SK-N-SH (cell line): ENCODE measurements around the gene CHCHD6. TPM values are rescaled to one million over a fixed set of nuclear protein-coding genes. Genes with fewer than 3 reads are reported as not detected.

Experiments used
- CTCF ChIA-PET: fragments of 300-600, 350-600 bp; formaldehyde crosslinking; extraction: SDS; loops from one replicate; lab custom pipeline; 2021; lab: Yijun Ruan, JAX
- POLR2A ChIA-PET: fragments of 350-600 bp; sonication (Branson Sonifier 250); formaldehyde crosslinking; extraction: SDS; loops from one replicate; lab custom pipeline; 2020; ENCODE audit warnings: antibody characterized with exemption, inconsistent platforms; lab: Yijun Ruan, JAX
- DNase-seq: peaks from one replicate; pipeline ENCODE4 v3.0.0; 2012
- H2AFZ ChIP-seq: fragments of 200-600 bp; sonication (generic); 2 replicates; pipeline ENCODE4 v1.8.1; 2016; ENCODE audit warnings: antibody characterized with exemption, mild to moderate bottlenecking, low read depth
- H3F3A ChIP-seq: fragments of 200-600 bp; sonication (generic); replicated peaks from 2 replicates; pipeline ENCODE3; 2016; ENCODE audit warnings: antibody characterized with exemption, mild to moderate bottlenecking; ENCODE audit not compliant: insufficient read depth
- H3K27ac ChIP-seq, 2 experiments: fragments of 200-500 bp in 1 of 2; fragments of 200-600 bp in 1 of 2; sonication (Bioruptor generic) in 1 of 2; sonication (generic), shearing (Covaris generic) in 1 of 2; 2 replicates each; pipeline versions ENCODE4 v1.5.1 to v1.6.1; 2014 to 2016; ENCODE audit warnings: low read depth in 2 of 2, inconsistent platforms in 1 of 2, low read length in 1 of 2, mild to moderate bottlenecking in 1 of 2, mixed read lengths in 1 of 2
- H3K27me3 ChIP-seq: fragments of 200-600 bp; sonication (generic), shearing (Covaris generic); 2 replicates; pipeline ENCODE4 v1.6.1; 2016; ENCODE audit warnings: mixed run types; ENCODE audit not compliant: insufficient read depth
- H3K36me3 ChIP-seq, 2 experiments: fragments of 200-500 bp in 1 of 2; fragments of 200-600 bp in 1 of 2; sonication (Bioruptor generic) in 1 of 2; sonication (generic) in 1 of 2; replicated peaks in 1 of 2; 2 replicates each; pipeline versions ENCODE3 to v1.5.1; 2014 to 2016; ENCODE audit warnings: low read length in 1 of 2, mild to moderate bottlenecking in 1 of 2; ENCODE audit not compliant: insufficient read depth in 2 of 2, control insufficient read depth in 1 of 2
- H3K4me1 ChIP-seq, 2 experiments: fragments of 200-500 bp in 1 of 2; fragments of 200-600 bp in 1 of 2; sonication (Bioruptor generic) in 1 of 2; sonication (generic), shearing (Covaris generic) in 1 of 2; 2 replicates each; pipeline versions ENCODE4 v1.5.1 to v1.6.1; 2014 to 2016; ENCODE audit warnings: low read depth in 1 of 2, low read length in 1 of 2, mixed run types in 1 of 2; ENCODE audit not compliant: insufficient read depth in 2 of 2, control insufficient read depth in 1 of 2
- H3K4me2 ChIP-seq: fragments of 200-600 bp; sonication (generic), shearing (Covaris generic); 2 replicates; pipeline ENCODE4 v1.6.1; 2017; ENCODE audit warnings: mixed run types
- H3K4me3 ChIP-seq, 2 experiments: fragments of 200-500 bp in 1 of 2; fragments of 200-600 bp in 1 of 2; sonication (Bioruptor generic) in 1 of 2; sonication (generic), shearing (Covaris generic) in 1 of 2; 2 replicates each; pipeline versions ENCODE4 v1.5.1 to v1.8.1; 2014 to 2016; ENCODE audit warnings: low read depth in 2 of 2, inconsistent platforms in 1 of 2, low read length in 1 of 2, mild to moderate bottlenecking in 1 of 2, mixed read lengths in 1 of 2, moderate library complexity in 1 of 2
- H3K79me2 ChIP-seq: fragments of 200-600 bp; sonication (generic); 2 replicates; pipeline ENCODE4 v1.8.1; 2017; ENCODE audit warnings: mild to moderate bottlenecking; ENCODE audit not compliant: insufficient read depth
- H3K9ac ChIP-seq: fragments of 200-600 bp; sonication (generic); 2 replicates; pipeline ENCODE4 v1.6.1; 2017; ENCODE audit warnings: mixed run types
- H3K9me2 ChIP-seq: fragments of 200-600 bp; sonication (generic); 2 replicates; pipeline ENCODE4 v1.6.1; 2017; ENCODE audit warnings: mixed run types
- H3K9me3 ChIP-seq: fragments of 200-600 bp; sonication (generic); 2 replicates; pipeline ENCODE4 v1.6.1; 2017; ENCODE audit warnings: mixed run types, mild to moderate bottlenecking, moderate library complexity
- H4K20me1 ChIP-seq: fragments of 200-600 bp; sonication (generic); 2 replicates; pipeline ENCODE4 v1.6.1; 2017; ENCODE audit warnings: mild to moderate bottlenecking, mixed run types; ENCODE audit not compliant: insufficient read depth
- EP300 ChIP-seq, 2 experiments: IDR thresholded peaks; 2 replicates each; pipeline versions ENCODE4 v1.4.0 to v1.6.1; 2012; ENCODE audit warnings: borderline replicate concordance in 1 of 2, low read depth in 1 of 2, low read length in 1 of 2
- EZH2phosphoT487 ChIP-seq: fragments of 200-600 bp; sonication (generic); IDR thresholded peaks from 2 replicates; pipeline ENCODE4 v1.6.1; 2017; ENCODE audit warnings: low read depth, mixed run types, mild to moderate bottlenecking, antibody characterized with exemption, moderate library complexity, borderline replicate concordance
- FOSL2 ChIP-seq: IDR thresholded peaks from 2 replicates; pipeline ENCODE4 v1.4.0; 2012; ENCODE audit warnings: low read depth, mild to moderate bottlenecking, moderate library complexity, borderline replicate concordance
- FOXJ3 ChIP-seq: sonication (generic); formaldehyde crosslinking; IDR thresholded peaks from 2 replicates; pipeline ENCODE4 v1.5.1; 2020; ENCODE audit warnings: mild to moderate bottlenecking, missing genetic modification reagents
- GATA2 ChIP-seq: sonication (generic); formaldehyde crosslinking; IDR thresholded peaks from 2 replicates; pipeline ENCODE4 v1.5.0; 2020; ENCODE audit warnings: mild to moderate bottlenecking, missing genetic modification reagents
- MEF2A ChIP-seq: IDR thresholded peaks from 2 replicates; pipeline ENCODE4 v1.4.0; 2012; ENCODE audit warnings: low read depth, borderline replicate concordance
- MXI1 ChIP-seq: IDR thresholded peaks from 2 replicates; pipeline ENCODE4 v1.6.1; 2012; ENCODE audit warnings: mild to moderate bottlenecking, low read depth, low read length, improper control_type of control experiment
- NFIC ChIP-seq: IDR thresholded peaks from 2 replicates; pipeline ENCODE4 v1.4.0; 2012; ENCODE audit warnings: borderline replicate concordance
- NRF1 ChIP-seq: IDR thresholded peaks from 2 replicates; pipeline ENCODE4 v1.6.1; 2012; ENCODE audit warnings: low read depth, mild to moderate bottlenecking, low read length
- RCOR1 ChIP-seq: fragments of 150-350 bp; IDR thresholded peaks from 2 replicates; pipeline ENCODE4 v1.6.1; 2017; ENCODE audit warnings: antibody characterized with exemption, low read length
- SIN3A ChIP-seq: IDR thresholded peaks from 2 replicates; pipeline ENCODE4 v1.6.1; 2012; ENCODE audit warnings: low read depth, mild to moderate bottlenecking, low read length, moderate library complexity, borderline replicate concordance
- SMC3 ChIP-seq: IDR thresholded peaks from 2 replicates; pipeline ENCODE4 v1.6.1; 2012; ENCODE audit warnings: low read depth, low read length, improper control_type of control experiment
- TAF1 ChIP-seq: IDR thresholded peaks from 2 replicates; pipeline ENCODE4 v1.6.1; 2012; ENCODE audit warnings: low read depth, mild to moderate bottlenecking, low read length, moderate library complexity, borderline replicate concordance
- TCF12 ChIP-seq: IDR thresholded peaks from 2 replicates; pipeline ENCODE4 v1.4.0; 2012
- WGBS: methylation state at CpG from one replicate; pipeline ENCODE4 v1.1.6; 2017; ENCODE audit warnings: low lambda C conversion rate; 5-methylcytosine and 5-hydroxymethylcytosine counted together
- polyA plus RNA-seq, 3 experiments: library from polyadenylated mRNA; depleted of rRNA; stranded (reverse); fragments of >200 nt; gene quantifications; 2 replicates each; pipeline ENCODE4 v1.2.3, GENCODE V29; 2012
- TF ChIP-seq, protein P1 (sequence below): IDR thresholded peaks from 2 replicates; pipeline ENCODE4 v1.6.1; 2012; ENCODE audit warnings: mild to moderate bottlenecking, low read depth, low read length, moderate library complexity
- TF ChIP-seq, protein P2 (sequence below): IDR thresholded peaks from 2 replicates; pipeline ENCODE4 v1.4.0; 2012; ENCODE audit warnings: low read depth, borderline replicate concordance
- TF ChIP-seq, protein P3 (sequence below): fragments of 150-350 bp; IDR thresholded peaks from 2 replicates; pipeline ENCODE4 v1.6.1; 2017; ENCODE audit warnings: antibody characterized with exemption, low read length, low read depth, borderline replicate concordance
- TF ChIP-seq, protein P4 (sequence below): fragments of 200-600 bp; sonication (generic); IDR thresholded peaks from 2 replicates; pipeline ENCODE4 v1.6.1; 2017; ENCODE audit warnings: antibody characterized with exemption, mild to moderate bottlenecking, moderate library complexity

Gene CHCHD6
- polyA plus RNA-seq, 1 of the 3 experiments (the other 2 are of a cell fraction): 42.5 TPM

DNA sequence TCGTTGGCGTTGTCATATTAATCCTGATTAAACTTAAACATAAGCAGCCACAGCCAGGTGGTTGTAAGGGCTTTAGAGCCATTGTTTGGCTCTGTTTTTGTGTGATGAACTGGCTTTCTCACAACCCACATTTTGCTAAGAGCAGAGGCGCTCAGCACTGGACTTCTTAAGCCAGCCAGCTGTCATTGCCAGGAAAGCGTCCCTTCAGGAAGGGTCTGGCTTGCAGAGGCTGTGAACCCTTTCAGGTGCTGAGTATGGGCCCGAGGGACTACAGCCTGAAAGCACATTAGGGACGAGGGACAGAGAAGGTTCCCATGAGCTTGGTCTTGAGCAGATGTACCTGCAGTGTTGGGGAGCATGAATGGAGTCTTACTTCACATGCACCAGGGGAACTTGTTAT is 112.3 kb downstream of the CHCHD6 start:
- 86% methylated on average over 4 of the region's 6 CpGs for WGBS
- Histone ChIP-seq H3K4me3 (no peak overlapping the region), H3K36me3 (no peaks in the 10 kb centered on the region)
- TF ChIP-seq SMC3 (no peak), EZH2phosphoT487 (no peak), TCF12 (no peak), RCOR1 (no peak), FOXJ3 (CRISPR knock-in tag) (no peak), FOSL2 (no peak), NFIC (no peak)
- TF ChIP-seq, protein P1, sequence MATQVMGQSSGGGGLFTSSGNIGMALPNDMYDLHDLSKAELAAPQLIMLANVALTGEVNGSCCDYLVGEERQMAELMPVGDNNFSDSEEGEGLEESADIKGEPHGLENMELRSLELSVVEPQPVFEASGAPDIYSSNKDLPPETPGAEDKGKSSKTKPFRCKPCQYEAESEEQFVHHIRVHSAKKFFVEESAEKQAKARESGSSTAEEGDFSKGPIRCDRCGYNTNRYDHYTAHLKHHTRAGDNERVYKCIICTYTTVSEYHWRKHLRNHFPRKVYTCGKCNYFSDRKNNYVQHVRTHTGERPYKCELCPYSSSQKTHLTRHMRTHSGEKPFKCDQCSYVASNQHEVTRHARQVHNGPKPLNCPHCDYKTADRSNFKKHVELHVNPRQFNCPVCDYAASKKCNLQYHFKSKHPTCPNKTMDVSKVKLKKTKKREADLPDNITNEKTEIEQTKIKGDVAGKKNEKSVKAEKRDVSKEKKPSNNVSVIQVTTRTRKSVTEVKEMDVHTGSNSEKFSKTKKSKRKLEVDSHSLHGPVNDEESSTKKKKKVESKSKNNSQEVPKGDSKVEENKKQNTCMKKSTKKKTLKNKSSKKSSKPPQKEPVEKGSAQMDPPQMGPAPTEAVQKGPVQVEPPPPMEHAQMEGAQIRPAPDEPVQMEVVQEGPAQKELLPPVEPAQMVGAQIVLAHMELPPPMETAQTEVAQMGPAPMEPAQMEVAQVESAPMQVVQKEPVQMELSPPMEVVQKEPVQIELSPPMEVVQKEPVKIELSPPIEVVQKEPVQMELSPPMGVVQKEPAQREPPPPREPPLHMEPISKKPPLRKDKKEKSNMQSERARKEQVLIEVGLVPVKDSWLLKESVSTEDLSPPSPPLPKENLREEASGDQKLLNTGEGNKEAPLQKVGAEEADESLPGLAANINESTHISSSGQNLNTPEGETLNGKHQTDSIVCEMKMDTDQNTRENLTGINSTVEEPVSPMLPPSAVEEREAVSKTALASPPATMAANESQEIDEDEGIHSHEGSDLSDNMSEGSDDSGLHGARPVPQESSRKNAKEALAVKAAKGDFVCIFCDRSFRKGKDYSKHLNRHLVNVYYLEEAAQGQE: no peak
- TF ChIP-seq, all 33 proteins: peak for 0
- Histone ChIP-seq H3K9me3 (no peaks in the 10 kb centered on the region), H2AFZ (no peak overlapping the region), H3K79me2 (no peaks in the 10 kb centered on the region), H3F3A (no peaks in the 10 kb centered on the region), H3K27me3 (no peaks in the 10 kb centered on the region), H4K20me1 (no peaks in the 10 kb centered on the region), H3K27ac (no peak overlapping the region; a peak in 1 of 4 replicates), H3K9me2 (no peaks in the 10 kb centered on the region), H3K4me1 (peaks cover 0 to 21% of the 10 kb centered on the region in 2 experiments; a peak in 1 of 4 replicates), H3K4me2 (no peak overlapping the region), H3K9ac (no peak overlapping the region)
- CTCF ChIA-PET: interaction anchor here (1.0 to 1.5 kb wide), 2 partner anchors 58 to 64 kb away, joined by 3 read pairs; no protein-coding TSS in a partner anchor
- POLR2A ChIA-PET: no interaction called here
- DNase-seq: no peak

- Histone ChIP-seq H3F3A (no peaks in the 10 kb centered on the region), H3K4me1 (peaks cover 0 to 21% of the 10 kb centered on the region in 2 experiments; a peak in 1 of 4 replicates), H3K9ac (no peak overlapping the region), H4K20me1 (0 out of 2 replicates have a peak, but pooled peaks cover 2% of the 10 kb centered on the region), H3K4me3 (no peak overlapping the region), H3K79me2 (no peaks in the 10 kb centered on the region), H3K9me2 (no peaks in the 10 kb centered on the region), H3K4me2 (no peak overlapping the region), H3K9me3 (no peaks in the 10 kb centered on the region), H2AFZ (no peak overlapping the region), H3K27me3 (no peaks in the 10 kb centered on the region), H3K27ac (no peak overlapping the region; a peak in 1 of 4 replicates), H3K36me3 (no peaks in the 10 kb centered on the region)
- 90% methylated on average over 6 of the region's 6 CpGs for WGBS
- no peak for DNase-seq
- CTCF ChIA-PET: interaction anchor here (1.0 to 1.5 kb wide), 3 partner anchors 59 to 80 kb away, joined by 3 read pairs; no protein-coding TSS in a partner anchor
- POLR2A ChIA-PET: no interaction called here
- TF ChIP-seq RCOR1: no peak
- no peak for TF ChIP-seq NRF1
- no peak for TF ChIP-seq TAF1
- TF ChIP-seq, protein P2, sequence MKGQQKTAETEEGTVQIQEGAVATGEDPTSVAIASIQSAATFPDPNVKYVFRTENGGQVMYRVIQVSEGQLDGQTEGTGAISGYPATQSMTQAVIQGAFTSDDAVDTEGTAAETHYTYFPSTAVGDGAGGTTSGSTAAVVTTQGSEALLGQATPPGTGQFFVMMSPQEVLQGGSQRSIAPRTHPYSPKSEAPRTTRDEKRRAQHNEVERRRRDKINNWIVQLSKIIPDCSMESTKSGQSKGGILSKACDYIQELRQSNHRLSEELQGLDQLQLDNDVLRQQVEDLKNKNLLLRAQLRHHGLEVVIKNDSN: no peak
- TF ChIP-seq GATA2: no peak
- TF ChIP-seq, protein P3, sequence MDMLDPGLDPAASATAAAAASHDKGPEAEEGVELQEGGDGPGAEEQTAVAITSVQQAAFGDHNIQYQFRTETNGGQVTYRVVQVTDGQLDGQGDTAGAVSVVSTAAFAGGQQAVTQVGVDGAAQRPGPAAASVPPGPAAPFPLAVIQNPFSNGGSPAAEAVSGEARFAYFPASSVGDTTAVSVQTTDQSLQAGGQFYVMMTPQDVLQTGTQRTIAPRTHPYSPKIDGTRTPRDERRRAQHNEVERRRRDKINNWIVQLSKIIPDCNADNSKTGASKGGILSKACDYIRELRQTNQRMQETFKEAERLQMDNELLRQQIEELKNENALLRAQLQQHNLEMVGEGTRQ: no peak
- TF ChIP-seq, protein P4, sequence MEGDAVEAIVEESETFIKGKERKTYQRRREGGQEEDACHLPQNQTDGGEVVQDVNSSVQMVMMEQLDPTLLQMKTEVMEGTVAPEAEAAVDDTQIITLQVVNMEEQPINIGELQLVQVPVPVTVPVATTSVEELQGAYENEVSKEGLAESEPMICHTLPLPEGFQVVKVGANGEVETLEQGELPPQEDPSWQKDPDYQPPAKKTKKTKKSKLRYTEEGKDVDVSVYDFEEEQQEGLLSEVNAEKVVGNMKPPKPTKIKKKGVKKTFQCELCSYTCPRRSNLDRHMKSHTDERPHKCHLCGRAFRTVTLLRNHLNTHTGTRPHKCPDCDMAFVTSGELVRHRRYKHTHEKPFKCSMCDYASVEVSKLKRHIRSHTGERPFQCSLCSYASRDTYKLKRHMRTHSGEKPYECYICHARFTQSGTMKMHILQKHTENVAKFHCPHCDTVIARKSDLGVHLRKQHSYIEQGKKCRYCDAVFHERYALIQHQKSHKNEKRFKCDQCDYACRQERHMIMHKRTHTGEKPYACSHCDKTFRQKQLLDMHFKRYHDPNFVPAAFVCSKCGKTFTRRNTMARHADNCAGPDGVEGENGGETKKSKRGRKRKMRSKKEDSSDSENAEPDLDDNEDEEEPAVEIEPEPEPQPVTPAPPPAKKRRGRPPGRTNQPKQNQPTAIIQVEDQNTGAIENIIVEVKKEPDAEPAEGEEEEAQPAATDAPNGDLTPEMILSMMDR: no peak
- TF ChIP-seq MEF2A: no peak
- TF ChIP-seq MXI1: no peak
- TF ChIP-seq EP300 (IDR thresholded peaks at IDR 0.05; ENCODE audit: borderline replicate concordance in 1 of 2, low read depth in 1 of 2, low read length in 1 of 2): no peak
- no peak for TF ChIP-seq SIN3A
- TF ChIP-seq EZH2phosphoT487: no peak
Observed at GRCh38 chr3:126816986-126817777, 113.1 kb downstream of the CHCHD6 start.
